ENCODE results near the gene GALNTL6. TPM values are rescaled to one million over a fixed set of nuclear protein-coding genes. Genes with fewer than 3 reads are reported as not detected.

GALNTL6 gene
- total RNA-seq, 4 donors from 2014 or later = 0.26 to 4.0 (median 1.5) TPM; not detected in 1

DNA sequence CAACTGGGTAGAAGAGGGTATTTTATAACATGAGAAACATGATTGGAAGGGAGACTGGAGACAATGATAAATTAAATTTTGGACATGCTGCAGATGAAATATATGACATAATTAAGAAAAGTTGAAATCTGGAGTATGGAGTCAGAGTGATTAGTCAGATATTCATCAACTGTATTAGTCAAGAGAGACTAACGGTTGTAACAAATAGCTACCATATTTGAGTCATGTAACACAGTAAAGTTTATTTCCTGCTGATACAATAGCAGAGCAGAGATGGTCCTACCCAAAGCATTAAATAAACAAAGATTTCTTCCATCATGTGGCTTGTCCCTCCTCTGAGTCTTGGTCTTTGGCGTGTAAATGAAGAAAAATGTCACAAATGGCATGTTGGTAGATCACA is 321.3 kb downstream of the GALNTL6 start:
- TF ChIP-seq EP300 (IDR thresholded peaks at IDR 0.05) (no peak), POLR2A (IDR thresholded peaks at IDR 0.05) (no peak), POLR2AphosphoS5 (IDR thresholded peaks at IDR 0.05) (no peak)
- TF ChIP-seq, protein P1, sequence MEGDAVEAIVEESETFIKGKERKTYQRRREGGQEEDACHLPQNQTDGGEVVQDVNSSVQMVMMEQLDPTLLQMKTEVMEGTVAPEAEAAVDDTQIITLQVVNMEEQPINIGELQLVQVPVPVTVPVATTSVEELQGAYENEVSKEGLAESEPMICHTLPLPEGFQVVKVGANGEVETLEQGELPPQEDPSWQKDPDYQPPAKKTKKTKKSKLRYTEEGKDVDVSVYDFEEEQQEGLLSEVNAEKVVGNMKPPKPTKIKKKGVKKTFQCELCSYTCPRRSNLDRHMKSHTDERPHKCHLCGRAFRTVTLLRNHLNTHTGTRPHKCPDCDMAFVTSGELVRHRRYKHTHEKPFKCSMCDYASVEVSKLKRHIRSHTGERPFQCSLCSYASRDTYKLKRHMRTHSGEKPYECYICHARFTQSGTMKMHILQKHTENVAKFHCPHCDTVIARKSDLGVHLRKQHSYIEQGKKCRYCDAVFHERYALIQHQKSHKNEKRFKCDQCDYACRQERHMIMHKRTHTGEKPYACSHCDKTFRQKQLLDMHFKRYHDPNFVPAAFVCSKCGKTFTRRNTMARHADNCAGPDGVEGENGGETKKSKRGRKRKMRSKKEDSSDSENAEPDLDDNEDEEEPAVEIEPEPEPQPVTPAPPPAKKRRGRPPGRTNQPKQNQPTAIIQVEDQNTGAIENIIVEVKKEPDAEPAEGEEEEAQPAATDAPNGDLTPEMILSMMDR (IDR thresholded peaks at IDR 0.05) = no peak
- Histone ChIP-seq H3K27me3 (no peaks in the 10 kb centered on the region), H3K9me3 (no peaks in the 10 kb centered on the region), H3K27ac (no peak overlapping the region), H3K4me3 (no peak overlapping the region), H3K4me1 (no peaks in the 10 kb centered on the region), H3K36me3 (no peaks in the 10 kb centered on the region)
- WGBS = 82% methylated on average over 2 of the region's 2 CpGs
- no peak for DNase-seq (ENCODE audit: low spot score in 2 of 2)

DNA sequence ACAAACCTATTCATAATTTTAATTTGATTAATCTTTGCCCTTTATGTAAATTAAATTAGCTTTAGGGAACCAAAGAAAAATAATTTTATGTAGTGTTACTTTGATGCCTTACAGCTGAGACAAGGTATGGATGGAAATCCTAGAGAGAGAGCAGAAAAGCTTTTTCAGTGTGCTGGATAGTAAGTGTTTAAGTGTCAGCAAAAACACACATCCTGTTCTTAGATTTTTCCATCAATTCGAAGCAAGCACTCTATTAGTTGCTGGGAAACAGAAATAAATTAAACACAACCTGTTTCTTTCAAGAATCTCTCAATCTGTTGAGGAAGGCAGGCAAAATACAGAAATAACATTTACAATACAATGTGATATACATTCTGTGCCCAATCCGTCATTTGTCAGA is 327.8 kb downstream of the GALNTL6 start:
- no peaks in the 10 kb centered on the region for H3K4me1 ChIP-seq
- no peak for DNase-seq (ENCODE audit: low spot score in 2 of 2)
- no peak overlapping the region for H3K27ac ChIP-seq
- H3K27me3 ChIP-seq = no peaks in the 10 kb centered on the region
- no peaks in the 10 kb centered on the region for H3K9me3 ChIP-seq
- WGBS = 65% methylated on average over 2 of the region's 2 CpGs
- TF ChIP-seq POLR2A (IDR thresholded peaks at IDR 0.05) (no peak), POLR2AphosphoS5 (IDR thresholded peaks at IDR 0.05) (no peak), EP300 (IDR thresholded peaks at IDR 0.05) (no peak)
- TF ChIP-seq, protein P1 (IDR thresholded peaks at IDR 0.05) = no peak
- H3K36me3 ChIP-seq = no peaks in the 10 kb centered on the region
- H3K4me3 ChIP-seq = no peak overlapping the region

DNA sequence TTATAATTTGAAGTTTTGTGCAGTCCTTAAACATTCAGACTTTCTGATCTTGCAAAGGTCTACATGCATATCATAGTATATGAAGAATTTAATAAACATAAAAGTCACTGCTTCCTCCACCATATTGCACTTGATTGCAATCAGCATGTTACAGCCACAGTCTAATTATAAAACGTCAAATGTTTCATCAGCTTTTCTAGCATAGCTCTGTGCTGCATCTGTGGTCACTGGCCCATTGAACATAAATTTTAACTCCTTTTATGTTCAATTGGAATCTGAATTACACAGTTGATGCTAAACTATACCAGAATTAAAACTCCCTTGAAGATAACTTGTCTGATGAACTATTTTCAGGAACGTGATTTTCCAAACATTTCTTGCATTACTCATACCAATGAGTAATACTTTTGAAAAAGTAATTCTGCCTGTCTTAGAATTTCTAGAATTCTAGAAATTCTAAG is 329.1 kb downstream of the GALNTL6 start:
- no peak for DNase-seq (ENCODE audit: low spot score in 2 of 2)
- Histone ChIP-seq H3K4me1 (no peaks in the 10 kb centered on the region), H3K36me3 (no peaks in the 10 kb centered on the region), H3K27ac (no peak overlapping the region), H3K27me3 (no peaks in the 10 kb centered on the region), H3K9me3 (no peaks in the 10 kb centered on the region), H3K4me3 (no peak overlapping the region)
- TF ChIP-seq EP300 (IDR thresholded peaks at IDR 0.05) (no peak), POLR2AphosphoS5 (IDR thresholded peaks at IDR 0.05) (no peak), POLR2A (IDR thresholded peaks at IDR 0.05) (no peak)
- TF ChIP-seq, protein P1 (IDR thresholded peaks at IDR 0.05) = no peak
- WGBS = 19% methylated on average over 2 of the region's 2 CpGs

DNA sequence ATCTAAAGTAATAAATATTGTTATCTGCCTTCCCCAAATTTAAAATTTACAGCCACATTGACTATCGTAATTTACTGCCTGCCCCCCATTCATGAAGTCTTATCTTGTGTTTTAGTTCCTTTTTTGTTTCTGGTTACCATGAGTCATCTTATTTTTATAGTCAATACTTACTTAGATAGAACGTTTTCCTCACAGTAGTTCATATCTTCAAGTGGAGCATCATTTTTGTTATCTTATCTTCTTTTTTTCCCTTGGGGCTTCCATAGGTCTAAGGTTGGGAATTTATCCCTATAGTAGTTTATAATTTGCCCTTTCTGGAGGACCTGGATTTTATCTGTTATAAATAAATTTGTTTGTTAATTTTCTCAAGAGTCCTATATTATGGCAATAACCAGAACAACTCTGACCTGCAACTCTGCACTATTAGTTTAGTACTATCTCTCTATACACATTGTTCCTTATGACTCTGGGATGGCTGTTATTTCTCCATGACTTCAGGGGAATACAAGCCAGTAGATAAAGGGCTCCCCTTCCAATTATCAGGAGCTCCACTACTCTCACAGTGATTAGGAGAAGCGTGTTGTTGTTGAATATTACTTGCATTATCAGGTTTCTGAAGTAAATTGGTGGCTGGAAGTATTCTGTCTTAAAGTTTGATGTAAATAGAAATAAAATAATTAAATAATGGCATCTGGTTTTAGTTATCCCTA is 330.6 kb downstream of the GALNTL6 start:
- 60% methylated on average over 3 of the region's 3 CpGs for WGBS
- no peaks in the 10 kb centered on the region for H3K4me1 ChIP-seq

DNA sequence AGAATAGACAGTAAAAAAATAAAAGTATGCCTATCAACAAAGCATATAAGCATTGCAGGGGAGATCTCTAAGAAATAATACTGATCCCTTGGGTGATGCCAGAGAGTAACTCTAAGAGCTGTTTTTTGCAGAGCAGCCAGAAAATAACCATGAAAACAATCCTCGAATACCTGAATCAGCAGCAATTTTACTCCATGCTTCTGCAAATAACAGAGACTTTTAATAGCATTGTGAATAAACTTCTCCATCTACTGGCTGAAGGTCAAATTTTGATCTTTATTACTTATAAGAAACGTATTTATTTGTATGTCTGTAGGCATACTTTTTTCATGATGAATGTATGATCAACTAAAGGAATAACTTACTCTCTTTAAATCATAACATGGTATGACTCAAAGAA is 334.5 kb downstream of the GALNTL6 start:
- Histone ChIP-seq H3K27ac (no peak overlapping the region), H3K4me3 (no peak overlapping the region), H3K4me1 (no peaks in the 10 kb centered on the region), H3K9me3 (no peaks in the 10 kb centered on the region), H3K27me3 (no peaks in the 10 kb centered on the region), H3K36me3 (no peaks in the 10 kb centered on the region)
- 11% methylated on average over 2 of the region's 2 CpGs for WGBS
- no peak for DNase-seq (ENCODE audit: low spot score in 2 of 2)
- TF ChIP-seq EP300 (IDR thresholded peaks at IDR 0.05) = no peak
- no peak for TF ChIP-seq POLR2A (IDR thresholded peaks at IDR 0.05)
- no peak for TF ChIP-seq POLR2AphosphoS5 (IDR thresholded peaks at IDR 0.05)

More for the DNA sequence above, 330.6 kb downstream of the GALNTL6 start:
- H3K27me3 ChIP-seq = no peaks in the 10 kb centered on the region
- H3K36me3 ChIP-seq = no peaks in the 10 kb centered on the region
- no peak for TF ChIP-seq EP300 (IDR thresholded peaks at IDR 0.05)
- TF ChIP-seq POLR2A (IDR thresholded peaks at IDR 0.05) = no peak
- TF ChIP-seq, protein P1 (IDR thresholded peaks at IDR 0.05) = no peak
- no peak for TF ChIP-seq POLR2AphosphoS5 (IDR thresholded peaks at IDR 0.05)
- no peak for DNase-seq (ENCODE audit: low spot score in 2 of 2)
- H3K4me3 ChIP-seq = no peak overlapping the region
- H3K27ac ChIP-seq = no peak overlapping the region
- H3K9me3 ChIP-seq = no peaks in the 10 kb centered on the region

All from suprapubic skin (tissue), 4 donors.